A549 (cell line): Measurements from ENCODE around the gene PAM. TPM values are rescaled to one million over a fixed set of nuclear protein-coding genes. Genes with fewer than 3 reads are reported as not detected.

Experiments used
- ATAC-seq, 2 experiments: fragments of 200-7000 bp in 1 of 2; fragments of >200 bp in 1 of 2; cut with Nextera tagmentation in 1 of 2; cut with Tn5 transposase in 1 of 2; 3 replicates each; pipeline versions ENCODE4 v1.8.0 to v1.9.1; 2018 to 2020; ENCODE audit warnings: mild to moderate bottlenecking in 1 of 2, moderate library complexity in 1 of 2
- CTCF ChIA-PET: fragments of 300-600 bp; sonication (Branson Sonifier 250); formaldehyde crosslinking; extraction: SDS; loops from one replicate; lab custom pipeline; 2021; ENCODE audit warnings: antibody characterized with exemption, inconsistent platforms; lab: Yijun Ruan, JAX
- POLR2A ChIA-PET: fragments of 350-600 bp; formaldehyde crosslinking; extraction: SDS; loops from one replicate; lab custom pipeline; 2021; ENCODE audit warnings: antibody characterized with exemption, inconsistent platforms; lab: Yijun Ruan, JAX
- DNase-seq, 2 experiments: peaks; one replicate each; pipeline versions ENCODE4 v3.0.0 to v3.0.0-alpha.2; 2011 to 2016; ENCODE audit warnings: low read depth in 1 of 2, low spot score in 1 of 2
- FAIRE-seq: peaks from 2 replicates; lab custom pipeline; 2011; peaks lifted over from hg19 to GRCh38; lab: Jason Lieb, UNC
- H3K27ac ChIP-seq, 2 experiments: fragments of >200 bp; sonication (Bioruptor Twin); formaldehyde crosslinking; 3 replicates each; pipeline ENCODE4 v1.5.1; 2016 to 2017
- H3K4me1 ChIP-seq: fragments of >200 bp; sonication (Bioruptor Twin); formaldehyde crosslinking; 3 replicates; pipeline ENCODE4 v1.6.1; 2016
- H3K4me2 ChIP-seq: fragments of >200 bp; sonication (Bioruptor Twin); formaldehyde crosslinking; 3 replicates; pipeline ENCODE4 v1.6.1; 2016
- H3K4me3 ChIP-seq: fragments of >200 bp; sonication (Bioruptor Twin); formaldehyde crosslinking; 3 replicates; pipeline ENCODE4 v1.5.1; 2016
- H3K9me3 ChIP-seq: fragments of >200 bp; sonication (Bioruptor Twin); formaldehyde crosslinking; 3 replicates; pipeline ENCODE4 v1.6.1; 2016
- BHLHE40 ChIP-seq: IDR thresholded peaks from 2 replicates; pipeline ENCODE4 v1.6.1; 2012; ENCODE audit warnings: low read depth, low read length, inconsistent platforms
- CEBPB ChIP-seq, 2 experiments: fragments of >200 bp in 1 of 2; sonication (Bioruptor Twin) in 1 of 2; formaldehyde crosslinking in 1 of 2; IDR thresholded peaks; 2 replicates each; pipeline ENCODE4 v1.6.1; 2012 to 2016
- CHD2 ChIP-seq: fragments of 150-350 bp; IDR thresholded peaks from 2 replicates; pipeline ENCODE4 v1.6.1; 2014; ENCODE audit warnings: low read length; ENCODE audit not compliant: partially characterized antibody
- EHMT2 ChIP-seq: fragments of 200-600 bp; sonication (generic); IDR thresholded peaks from 2 replicates; pipeline ENCODE4 v1.6.1; 2016; ENCODE audit warnings: antibody characterized with exemption, low read depth, mild to moderate bottlenecking, moderate library complexity
- EP300 ChIP-seq, 2 experiments: fragments of >200 bp; sonication (Bioruptor Twin); formaldehyde crosslinking; IDR thresholded peaks; 2 replicates in 1 of 2; 3 replicates in 1 of 2; pipeline ENCODE4 v1.6.1; 2016 to 2017
- ESRRA ChIP-seq: fragments of 150-350 bp; IDR thresholded peaks from 2 replicates; pipeline ENCODE4 v1.6.1; 2014; ENCODE audit warnings: mild to moderate bottlenecking, low read length, borderline replicate concordance
- FOSL2 ChIP-seq, 2 experiments: fragments of 450-650 bp in 1 of 2; fragments of >200 bp in 1 of 2; sonication (Bioruptor Twin) in 1 of 2; formaldehyde crosslinking; IDR thresholded peaks; 2 replicates each; pipeline versions ENCODE4 v1.5.0 to v1.6.1; 2016 to 2020; ENCODE audit warnings: mild to moderate bottlenecking in 1 of 2, moderate library complexity in 1 of 2
- FOXS1 ChIP-seq: fragments of 250-450 bp; sonication (Bioruptor Pico); IDR thresholded peaks from 2 replicates; pipeline ENCODE4 v1.5.0; 2020; ENCODE audit warnings: mild to moderate bottlenecking, moderate library complexity
- GATA3 ChIP-seq: IDR thresholded peaks from 2 replicates; pipeline ENCODE4 v1.6.1; 2012; ENCODE audit warnings: borderline replicate concordance
- HDAC2 ChIP-seq: fragments of 200-600 bp; sonication (generic); IDR thresholded peaks from 2 replicates; pipeline ENCODE4 v1.6.1; 2016
- HEYL ChIP-seq: fragments of 250-450 bp; sonication (Bioruptor Pico); IDR thresholded peaks from 2 replicates; pipeline ENCODE4 v1.8.0; 2021; ENCODE audit warnings: mild to moderate bottlenecking, moderate library complexity
- HOXA7 ChIP-seq: fragments of 250-450 bp; sonication (Bioruptor Pico); IDR thresholded peaks from 2 replicates; pipeline ENCODE4 v1.5.0; 2020; ENCODE audit warnings: mild to moderate bottlenecking, moderate library complexity
- HOXB5 ChIP-seq: fragments of 250-450 bp; sonication (Bioruptor Pico); IDR thresholded peaks from 2 replicates; pipeline ENCODE4 v1.5.0; 2020; ENCODE audit warnings: mild to moderate bottlenecking, moderate library complexity
- JUN ChIP-seq, 2 experiments: fragments of >200 bp; sonication (Bioruptor Twin); formaldehyde crosslinking; IDR thresholded peaks; 2 replicates in 1 of 2; 3 replicates in 1 of 2; pipeline ENCODE4 v1.6.1; 2016 to 2017
- KDM1A ChIP-seq: fragments of 200-600 bp; sonication (generic); IDR thresholded peaks from 2 replicates; pipeline ENCODE4 v1.6.1; 2016; ENCODE audit warnings: low read depth, mild to moderate bottlenecking
- KDM5A ChIP-seq: fragments of 200-600 bp; sonication (generic); IDR thresholded peaks from 2 replicates; pipeline ENCODE4 v1.6.1; 2016; ENCODE audit warnings: antibody characterized with exemption, mild to moderate bottlenecking
- MAZ ChIP-seq: fragments of 150-350 bp; IDR thresholded peaks from 2 replicates; pipeline ENCODE4 v1.6.1; 2014; ENCODE audit warnings: antibody characterized with exemption, low read depth, low read length, borderline replicate concordance
- NPAS2 ChIP-seq: fragments of 250-450 bp; sonication (Bioruptor Pico); IDR thresholded peaks from 2 replicates; pipeline ENCODE4 v1.8.0; 2022; ENCODE audit warnings: mild to moderate bottlenecking, moderate library complexity, borderline replicate concordance
- PHF8 ChIP-seq: fragments of 200-600 bp; sonication (generic); IDR thresholded peaks from 2 replicates; pipeline ENCODE4 v1.6.1; 2016; ENCODE audit warnings: low read depth, mild to moderate bottlenecking, antibody characterized with exemption, moderate library complexity, borderline replicate concordance
- POLR2A ChIP-seq: IDR thresholded peaks from 2 replicates; pipeline ENCODE4 v1.6.1; 2012; ENCODE audit warnings: mild to moderate bottlenecking, low read length
- RAD21 ChIP-seq, 2 experiments: fragments of >200 bp in 1 of 2; sonication (Bioruptor Twin) in 1 of 2; formaldehyde crosslinking in 1 of 2; IDR thresholded peaks in 1 of 2; conservative IDR thresholded peaks in 1 of 2; 2 replicates in 1 of 2; 3 replicates in 1 of 2; pipeline ENCODE4 v1.6.1; 2012 to 2018; ENCODE audit warnings: inconsistent platforms in 1 of 2
- RFX5 ChIP-seq: fragments of 450-650 bp; IDR thresholded peaks from 2 replicates; pipeline ENCODE4 v1.7.1; 2014; ENCODE audit warnings: antibody characterized with exemption, mild to moderate bottlenecking, moderate library complexity
- RNF2 ChIP-seq: fragments of 200-600 bp; sonication (generic); IDR thresholded peaks from 2 replicates; pipeline ENCODE4 v1.6.1; 2016; ENCODE audit warnings: low read depth, mild to moderate bottlenecking, antibody characterized with exemption, moderate library complexity, borderline replicate concordance
- SMC3 ChIP-seq: fragments of >200 bp; sonication (Bioruptor Twin); formaldehyde crosslinking; IDR thresholded peaks from 3 replicates; pipeline ENCODE4 v1.6.1; 2018; ENCODE audit warnings: inconsistent platforms
- ZC3H11A ChIP-seq: fragments of 450-650 bp; IDR thresholded peaks from 2 replicates; pipeline ENCODE4 v1.6.1; 2014; ENCODE audit warnings: antibody characterized with exemption, mild to moderate bottlenecking
- ZFP36 ChIP-seq: fragments of 450-650 bp; IDR thresholded peaks from 2 replicates; pipeline ENCODE4 v1.6.1; 2014; ENCODE audit warnings: borderline replicate concordance; ENCODE audit not compliant: partially characterized antibody
- ZSCAN20 ChIP-seq: fragments of 250-450 bp; sonication (Bioruptor Pico); IDR thresholded peaks from 2 replicates; pipeline ENCODE4 v1.8.0; 2022; ENCODE audit warnings: mild to moderate bottlenecking, moderate library complexity
- WGBS: methylation state at CpG from one replicate; pipeline ENCODE4 v1.1.6; 2017; ENCODE audit errors: missing lambda C conversion rate; 5-methylcytosine and 5-hydroxymethylcytosine counted together
- polyA plus RNA-seq, 4 experiments: library from polyadenylated mRNA; depleted of rRNA in 3 of 4; stranded (reverse); fragments of >200 nt; fragmentation: RNase III in 1 of 4; extraction: RNeasy Plus Mini Kit Qiagen cat#74134 plus additional on column Dnase treatment in 1 of 4; gene quantifications; 2 replicates in 3 of 4; 3 replicates in 1 of 4; pipeline ENCODE4 v1.2.3, GENCODE V29; 2011 to 2017
- TF ChIP-seq, protein P1 (sequence below): fragments of >200 bp; sonication (Bioruptor Twin); formaldehyde crosslinking; IDR thresholded peaks from 3 replicates; pipeline ENCODE4 v1.5.1; 2016
- TF ChIP-seq, protein P2 (sequence below): fragments of 200-600 bp; sonication (generic); IDR thresholded peaks from 2 replicates; pipeline ENCODE4 v1.6.1; 2016; ENCODE audit warnings: antibody characterized with exemption, mild to moderate bottlenecking, moderate library complexity
- TF ChIP-seq, protein P3 (sequence below): IDR thresholded peaks from 2 replicates; pipeline ENCODE4 v1.6.1; 2012; ENCODE audit warnings: low read depth, borderline replicate concordance

The PAM gene
- polyA plus RNA-seq, 2 of the 4 experiments (the other 2 are of a cell fraction): 21.5 to 25.1 TPM

DNA sequence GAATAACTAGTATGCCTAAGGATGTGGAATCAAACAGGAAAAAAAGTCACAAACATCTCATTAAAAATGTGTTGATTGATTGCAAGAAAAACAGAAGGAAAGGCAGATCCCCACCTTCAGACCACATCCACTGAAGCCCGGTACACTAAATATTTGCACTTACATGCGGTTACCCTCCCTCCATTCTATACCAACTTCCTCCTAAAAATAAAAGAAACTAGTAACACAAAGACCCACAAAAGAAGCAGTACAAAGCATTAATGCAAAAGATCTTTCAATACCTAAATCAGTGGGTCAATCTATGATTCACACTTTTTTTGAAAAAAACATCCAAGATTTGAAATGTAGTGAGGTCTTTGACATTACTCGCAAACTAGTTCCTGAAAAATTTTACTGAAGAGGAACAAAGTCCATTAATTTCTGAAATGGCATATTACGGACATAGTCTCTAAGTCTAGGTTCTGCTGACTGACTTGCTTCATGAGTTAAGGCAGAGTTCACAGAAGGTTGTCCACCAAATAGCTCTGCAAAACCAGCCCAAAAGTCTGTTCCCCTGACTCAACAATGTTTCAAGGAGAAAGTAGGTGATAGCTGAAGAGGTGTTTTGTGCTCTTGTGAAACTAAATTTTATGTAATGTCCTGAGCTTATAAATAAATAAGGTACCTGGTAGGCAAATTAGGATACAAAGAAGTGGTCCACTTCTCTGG is 100.7 kb downstream of the PAM start:
- H3K9me3 ChIP-seq: no peaks in the 10 kb centered on the region
- H3K27ac ChIP-seq: no peak overlapping the region
- no peak for DNase-seq
- 73% methylated on average over 4 of the region's 4 CpGs for WGBS
- H3K4me2 ChIP-seq: no peak overlapping the region
- no peak overlapping the region for H3K4me3 ChIP-seq
- ChIA-PET POLR2A (no interaction called here), CTCF (no interaction called here)
- ATAC-seq: no peak
- FAIRE-seq: no peak
- no peaks in the 10 kb centered on the region for H3K4me1 ChIP-seq
- TF ChIP-seq EHMT2 (no peak), RNF2 (no peak), SMC3 (no peak), KDM5A (no peak), CHD2 (no peak), CEBPB (IDR thresholded peaks at IDR 0.05) (no peak), RFX5 (no peak), JUN (IDR thresholded peaks at IDR 0.05) (no peak), NPAS2 (CRISPR knock-in tag) (no peak), ZFP36 (no peak), ESRRA (no peak), MAZ (no peak), BHLHE40 (no peak), EP300 (IDR thresholded peaks at IDR 0.05) (no peak), HOXB5 (CRISPR knock-in tag) (no peak), PHF8 (no peak), RAD21 (conservative IDR thresholded peaks at IDR 0.05 in 1 of 2, IDR thresholded peaks at IDR 0.05 in 1 of 2) (no peak), HDAC2 (no peak)
- TF ChIP-seq, protein P1, sequence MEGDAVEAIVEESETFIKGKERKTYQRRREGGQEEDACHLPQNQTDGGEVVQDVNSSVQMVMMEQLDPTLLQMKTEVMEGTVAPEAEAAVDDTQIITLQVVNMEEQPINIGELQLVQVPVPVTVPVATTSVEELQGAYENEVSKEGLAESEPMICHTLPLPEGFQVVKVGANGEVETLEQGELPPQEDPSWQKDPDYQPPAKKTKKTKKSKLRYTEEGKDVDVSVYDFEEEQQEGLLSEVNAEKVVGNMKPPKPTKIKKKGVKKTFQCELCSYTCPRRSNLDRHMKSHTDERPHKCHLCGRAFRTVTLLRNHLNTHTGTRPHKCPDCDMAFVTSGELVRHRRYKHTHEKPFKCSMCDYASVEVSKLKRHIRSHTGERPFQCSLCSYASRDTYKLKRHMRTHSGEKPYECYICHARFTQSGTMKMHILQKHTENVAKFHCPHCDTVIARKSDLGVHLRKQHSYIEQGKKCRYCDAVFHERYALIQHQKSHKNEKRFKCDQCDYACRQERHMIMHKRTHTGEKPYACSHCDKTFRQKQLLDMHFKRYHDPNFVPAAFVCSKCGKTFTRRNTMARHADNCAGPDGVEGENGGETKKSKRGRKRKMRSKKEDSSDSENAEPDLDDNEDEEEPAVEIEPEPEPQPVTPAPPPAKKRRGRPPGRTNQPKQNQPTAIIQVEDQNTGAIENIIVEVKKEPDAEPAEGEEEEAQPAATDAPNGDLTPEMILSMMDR: no peak
- TF ChIP-seq, protein P2, sequence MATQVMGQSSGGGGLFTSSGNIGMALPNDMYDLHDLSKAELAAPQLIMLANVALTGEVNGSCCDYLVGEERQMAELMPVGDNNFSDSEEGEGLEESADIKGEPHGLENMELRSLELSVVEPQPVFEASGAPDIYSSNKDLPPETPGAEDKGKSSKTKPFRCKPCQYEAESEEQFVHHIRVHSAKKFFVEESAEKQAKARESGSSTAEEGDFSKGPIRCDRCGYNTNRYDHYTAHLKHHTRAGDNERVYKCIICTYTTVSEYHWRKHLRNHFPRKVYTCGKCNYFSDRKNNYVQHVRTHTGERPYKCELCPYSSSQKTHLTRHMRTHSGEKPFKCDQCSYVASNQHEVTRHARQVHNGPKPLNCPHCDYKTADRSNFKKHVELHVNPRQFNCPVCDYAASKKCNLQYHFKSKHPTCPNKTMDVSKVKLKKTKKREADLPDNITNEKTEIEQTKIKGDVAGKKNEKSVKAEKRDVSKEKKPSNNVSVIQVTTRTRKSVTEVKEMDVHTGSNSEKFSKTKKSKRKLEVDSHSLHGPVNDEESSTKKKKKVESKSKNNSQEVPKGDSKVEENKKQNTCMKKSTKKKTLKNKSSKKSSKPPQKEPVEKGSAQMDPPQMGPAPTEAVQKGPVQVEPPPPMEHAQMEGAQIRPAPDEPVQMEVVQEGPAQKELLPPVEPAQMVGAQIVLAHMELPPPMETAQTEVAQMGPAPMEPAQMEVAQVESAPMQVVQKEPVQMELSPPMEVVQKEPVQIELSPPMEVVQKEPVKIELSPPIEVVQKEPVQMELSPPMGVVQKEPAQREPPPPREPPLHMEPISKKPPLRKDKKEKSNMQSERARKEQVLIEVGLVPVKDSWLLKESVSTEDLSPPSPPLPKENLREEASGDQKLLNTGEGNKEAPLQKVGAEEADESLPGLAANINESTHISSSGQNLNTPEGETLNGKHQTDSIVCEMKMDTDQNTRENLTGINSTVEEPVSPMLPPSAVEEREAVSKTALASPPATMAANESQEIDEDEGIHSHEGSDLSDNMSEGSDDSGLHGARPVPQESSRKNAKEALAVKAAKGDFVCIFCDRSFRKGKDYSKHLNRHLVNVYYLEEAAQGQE: no peak

DNA sequence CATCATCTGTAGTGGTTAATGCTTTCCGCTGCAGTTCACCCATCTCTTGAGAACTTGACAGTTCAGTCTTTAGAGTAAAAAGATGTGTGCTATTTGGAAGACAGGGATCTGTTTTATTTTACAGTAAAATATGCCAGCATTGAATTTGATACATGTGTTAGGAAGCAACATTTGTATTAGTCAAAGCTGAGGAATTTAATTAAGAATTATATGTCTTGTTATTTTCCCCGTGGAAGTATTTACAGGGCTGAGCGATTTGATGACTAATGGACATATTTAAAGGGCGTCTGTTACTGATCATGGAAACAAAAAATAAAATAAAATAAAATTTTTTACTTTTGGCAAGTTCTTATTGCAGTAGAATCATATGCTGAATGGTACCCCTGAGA is 101.3 kb downstream of the PAM start:
- no peak for FAIRE-seq
- no peak for DNase-seq
- Histone ChIP-seq H3K9me3 (no peaks in the 10 kb centered on the region), H3K27ac (no peak overlapping the region), H3K4me3 (no peak overlapping the region), H3K4me1 (no peaks in the 10 kb centered on the region), H3K4me2 (no peak overlapping the region)
- WGBS: 39% methylated on average over 4 of the region's 4 CpGs
- ChIA-PET CTCF (no interaction called here), POLR2A (no interaction called here)
- ATAC-seq: no peak
- TF ChIP-seq, protein P3, sequence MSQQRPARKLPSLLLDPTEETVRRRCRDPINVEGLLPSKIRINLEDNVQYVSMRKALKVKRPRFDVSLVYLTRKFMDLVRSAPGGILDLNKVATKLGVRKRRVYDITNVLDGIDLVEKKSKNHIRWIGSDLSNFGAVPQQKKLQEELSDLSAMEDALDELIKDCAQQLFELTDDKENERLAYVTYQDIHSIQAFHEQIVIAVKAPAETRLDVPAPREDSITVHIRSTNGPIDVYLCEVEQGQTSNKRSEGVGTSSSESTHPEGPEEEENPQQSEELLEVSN: no peak
- no peak for TF ChIP-seq GATA3
- no peak for TF ChIP-seq ZSCAN20 (CRISPR knock-in tag)
- no peak for TF ChIP-seq FOSL2 (IDR thresholded peaks at IDR 0.05)
- TF ChIP-seq FOSL2 (CRISPR knock-in tag; IDR thresholded peaks at IDR 0.05): no peak
- TF ChIP-seq ZC3H11A: no peak
- TF ChIP-seq MAZ: no peak
- TF ChIP-seq ESRRA: no peak
- no peak for TF ChIP-seq HEYL
- no peak for TF ChIP-seq RAD21 (conservative IDR thresholded peaks at IDR 0.05 in 1 of 2, IDR thresholded peaks at IDR 0.05 in 1 of 2)
- no peak for TF ChIP-seq FOXS1 (CRISPR knock-in tag)
- no peak for TF ChIP-seq HOXA7
- no peak for TF ChIP-seq KDM1A
- no peak for TF ChIP-seq POLR2A
- no peak for TF ChIP-seq RFX5
